ENCODE data around the gene REXO1. TPM values are rescaled to one million over a fixed set of nuclear protein-coding genes. Genes with fewer than 3 reads are reported as not detected.

Gene REXO1
- total and polyA plus RNA-seq, 2 of the 13 experiments (the other 11 are each of a cell fraction or from before 2014, with no cell fraction given) = 5.0 to 11.2 TPM

DNA sequence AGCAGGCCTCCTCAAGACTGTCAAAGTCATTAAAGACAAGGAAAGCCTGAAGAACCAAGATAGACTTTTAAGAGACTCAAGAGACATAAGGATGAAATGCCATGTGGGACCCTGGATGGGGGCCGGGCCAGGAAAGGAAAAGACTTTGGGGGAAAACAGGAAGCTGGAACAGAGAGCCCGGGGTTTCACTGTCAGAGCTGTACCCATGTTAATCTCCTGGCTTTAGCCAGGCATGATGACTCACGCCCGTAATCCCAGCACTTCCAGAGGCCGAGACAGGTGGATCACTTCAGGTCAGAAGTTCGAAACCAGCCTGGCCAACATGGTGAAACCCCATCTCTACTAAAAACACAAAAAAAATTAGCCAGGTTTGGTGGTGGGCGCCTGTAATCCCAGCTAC lies 20.7 kb upstream of the REXO1 start (continued):
- TF ChIP-seq, protein P1, sequence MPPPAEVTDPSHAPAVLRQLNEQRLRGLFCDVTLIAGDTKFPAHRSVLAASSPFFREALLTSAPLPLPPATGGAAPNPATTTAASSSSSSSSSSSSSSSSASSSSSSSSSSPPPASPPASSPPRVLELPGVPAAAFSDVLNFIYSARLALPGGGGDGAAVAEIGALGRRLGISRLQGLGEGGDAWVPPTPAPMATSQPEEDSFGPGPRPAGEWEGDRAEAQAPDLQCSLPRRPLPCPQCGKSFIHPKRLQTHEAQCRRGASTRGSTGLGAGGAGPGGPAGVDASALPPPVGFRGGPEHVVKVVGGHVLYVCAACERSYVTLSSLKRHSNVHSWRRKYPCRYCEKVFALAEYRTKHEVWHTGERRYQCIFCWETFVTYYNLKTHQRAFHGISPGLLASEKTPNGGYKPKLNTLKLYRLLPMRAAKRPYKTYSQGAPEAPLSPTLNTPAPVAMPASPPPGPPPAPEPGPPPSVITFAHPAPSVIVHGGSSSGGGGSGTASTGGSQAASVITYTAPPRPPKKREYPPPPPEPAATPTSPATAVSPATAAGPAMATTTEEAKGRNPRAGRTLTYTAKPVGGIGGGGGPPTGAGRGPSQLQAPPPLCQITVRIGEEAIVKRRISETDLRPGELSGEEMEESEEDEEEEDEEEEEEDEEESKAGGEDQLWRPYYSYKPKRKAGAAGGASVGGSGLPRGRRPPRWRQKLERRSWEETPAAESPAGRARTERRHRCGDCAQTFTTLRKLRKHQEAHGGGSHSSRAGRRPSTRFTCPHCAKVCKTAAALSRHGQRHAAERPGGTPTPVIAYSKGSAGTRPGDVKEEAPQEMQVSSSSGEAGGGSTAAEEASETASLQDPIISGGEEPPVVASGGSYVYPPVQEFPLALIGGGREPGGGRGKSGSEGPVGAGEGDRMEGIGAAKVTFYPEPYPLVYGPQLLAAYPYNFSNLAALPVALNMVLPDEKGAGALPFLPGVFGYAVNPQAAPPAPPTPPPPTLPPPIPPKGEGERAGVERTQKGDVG (CRISPR knock-in tag; IDR thresholded peaks at IDR 0.05; ENCODE audit: borderline replicate concordance) = no peak
- TF ChIP-seq, protein P2, sequence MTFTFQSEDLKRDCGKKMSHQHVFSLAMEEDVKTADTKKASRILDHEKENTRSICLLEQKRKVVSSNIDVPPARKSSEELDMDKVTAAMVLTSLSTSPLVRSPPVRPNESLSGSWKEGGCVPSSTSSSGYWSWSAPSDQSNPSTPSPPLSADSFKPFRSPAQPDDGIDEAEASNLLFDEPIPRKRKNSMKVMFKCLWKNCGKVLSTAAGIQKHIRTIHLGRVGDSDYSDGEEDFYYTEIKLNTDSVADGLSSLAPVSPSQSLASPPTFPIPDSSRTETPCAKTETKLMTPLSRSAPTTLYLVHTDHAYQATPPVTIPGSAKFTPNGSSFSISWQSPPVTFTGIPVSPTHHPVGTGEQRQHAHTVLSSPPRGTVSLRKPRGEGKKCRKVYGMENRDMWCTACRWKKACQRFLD (CRISPR knock-in tag; IDR thresholded peaks at IDR 0.05; ENCODE audit: borderline replicate concordance) = no peak
- TF ChIP-seq PAX8 (CRISPR knock-in tag; IDR thresholded peaks at IDR 0.05; ENCODE audit: borderline replicate concordance) = no peak

DNA sequence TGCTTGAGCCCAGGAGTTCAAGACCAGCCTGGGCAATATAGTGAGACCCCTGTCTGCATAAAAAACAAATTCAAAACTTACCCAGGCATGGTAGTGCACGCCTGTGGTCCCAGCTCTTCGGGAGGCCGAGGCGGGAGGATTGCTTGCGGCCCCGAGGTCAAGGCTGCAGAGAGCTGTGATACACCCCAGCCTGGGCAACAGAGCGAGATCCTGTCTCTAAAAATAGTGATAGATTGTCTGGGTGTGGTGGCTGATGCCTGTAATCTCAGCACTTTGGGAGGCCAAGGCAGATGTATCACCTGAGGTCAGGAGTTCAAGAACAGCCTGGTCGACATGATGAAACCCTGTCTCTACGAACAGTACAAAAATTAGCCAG lies 19.1 kb upstream of the REXO1 start:
- no peak for DNase-seq (ENCODE audit: low spot score)
- peaks cover 0 to 1% of the 10 kb centered on the region in 2 experiments; a peak in 1 of 5 replicates for H3K36me3 ChIP-seq (replicated peaks in 1 of 2; ENCODE audit: control insufficient read depth in 1 of 2, insufficient read depth in 2 of 2, low read length in 2 of 2)
- no peak for FAIRE-seq
- in situ Hi-C loops (cut with HindIII; ENCODE audit: extremely low pct_ligation_motif_present, low pct_unique_long_range_greater_than_20kb) = no loop called here
- intact Hi-C loops (cut with micrococcal nuclease; ENCODE audit: unreplicated experiment) = loop anchor here (1.0 kb wide), 1 partner anchor 15 kb away; no protein-coding TSS in a partner anchor
- peaks cover 72% of the 10 kb centered on the region for H3K4me1 ChIP-seq (ENCODE audit: insufficient read depth, low read length)
- ChIA-PET CTCF (ENCODE audit: low intra/inter-chr PET ratio, low total read pairs) (no interaction called here), POLR2A (interaction anchor here (1.7 kb wide), 2 partner anchors 8 to 17 kb away, joined by 5 read pairs; partner anchors contain the start of gene ABHD17A)
- H2AFZ ChIP-seq (ENCODE audit: low read length) = no peak overlapping the region
- BruUV-seq (replicated peaks) = no TSS peak
- H3K4me3 ChIP-seq (replicated peaks in 1 of 3; ENCODE audit: insufficient read depth in 1 of 3, low read depth in 2 of 3, low read length in 3 of 3) = no peak overlapping the region
- H4K20me1 ChIP-seq (ENCODE audit: insufficient read depth, low read length) = no peaks in the 10 kb centered on the region
- H3K9me3 ChIP-seq (ENCODE audit: low read length) = no peaks in the 10 kb centered on the region
- no peak overlapping the region for H3K4me2 ChIP-seq (ENCODE audit: low read depth, low read length)
- ATAC-seq = no peak
- H3K9ac ChIP-seq (ENCODE audit: insufficient read depth, low read depth, low read length) = no peak overlapping the region
- H3K27me3 ChIP-seq (ENCODE audit: control insufficient read depth in 1 of 2, insufficient read depth in 2 of 2, low read length in 2 of 2) = no peaks in the 10 kb centered on the region; a peak in 1 of 5 replicates
- peak overlapping the region; percentile 61 for H3K27ac ChIP-seq (ENCODE audit: extremely low read length, insufficient read depth, low read length)
- 67% methylated on average over 9 of the region's 9 CpGs for WGBS (ENCODE audit: low lambda C conversion rate)
- peaks cover 7% of the 10 kb centered on the region for H3K79me2 ChIP-seq (ENCODE audit: insufficient read depth, low read length)
- no peak for TF ChIP-seq ARNT2 (CRISPR knock-in tag; IDR thresholded peaks at IDR 0.05; ENCODE audit: low read depth)
- TF ChIP-seq ZNF850 (CRISPR knock-in tag; conservative IDR thresholded peaks at IDR 0.05) = no peak
- no peak for TF ChIP-seq ZNF766 (CRISPR knock-in tag; IDR thresholded peaks at IDR 0.05; ENCODE audit: borderline replicate concordance)
- TF ChIP-seq CBFB (CRISPR knock-in tag; IDR thresholded peaks at IDR 0.05) = no peak
- TF ChIP-seq, protein P3, sequence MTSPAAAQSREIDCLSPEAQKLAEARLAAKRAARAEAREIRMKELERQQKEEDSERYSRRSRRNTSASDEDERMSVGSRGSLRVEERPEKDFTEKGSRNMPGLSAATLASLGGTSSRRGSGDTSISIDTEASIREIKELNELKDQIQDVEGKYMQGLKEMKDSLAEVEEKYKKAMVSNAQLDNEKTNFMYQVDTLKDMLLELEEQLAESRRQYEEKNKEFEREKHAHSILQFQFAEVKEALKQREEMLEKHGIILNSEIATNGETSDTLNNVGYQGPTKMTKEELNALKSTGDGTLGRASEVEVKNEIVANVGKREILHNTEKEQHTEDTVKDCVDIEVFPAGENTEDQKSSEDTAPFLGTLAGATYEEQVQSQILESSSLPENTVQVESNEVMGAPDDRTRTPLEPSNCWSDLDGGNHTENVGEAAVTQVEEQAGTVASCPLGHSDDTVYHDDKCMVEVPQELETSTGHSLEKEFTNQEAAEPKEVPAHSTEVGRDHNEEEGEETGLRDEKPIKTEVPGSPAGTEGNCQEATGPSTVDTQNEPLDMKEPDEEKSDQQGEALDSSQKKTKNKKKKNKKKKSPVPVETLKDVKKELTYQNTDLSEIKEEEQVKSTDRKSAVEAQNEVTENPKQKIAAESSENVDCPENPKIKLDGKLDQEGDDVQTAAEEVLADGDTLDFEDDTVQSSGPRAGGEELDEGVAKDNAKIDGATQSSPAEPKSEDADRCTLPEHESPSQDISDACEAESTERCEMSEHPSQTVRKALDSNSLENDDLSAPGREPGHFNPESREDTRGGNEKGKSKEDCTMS (CRISPR knock-in tag; conservative IDR thresholded peaks at IDR 0.05) = no peak
- TF ChIP-seq KDM1A (CRISPR knock-in tag; IDR thresholded peaks at IDR 0.05) = no peak
- no peak for TF ChIP-seq ZNF101 (CRISPR knock-in tag; IDR thresholded peaks at IDR 0.05; ENCODE audit: borderline replicate concordance, low read depth)
- 0 out of 2 replicates have a peak, but pooled peaks have one; percentile 11 for TF ChIP-seq TBX2 (CRISPR knock-in tag; IDR thresholded peaks at IDR 0.05; ENCODE audit: borderline replicate concordance)
- TF ChIP-seq ZNF234 (CRISPR knock-in tag; conservative IDR thresholded peaks at IDR 0.05) = no peak
- TF ChIP-seq, protein P4, sequence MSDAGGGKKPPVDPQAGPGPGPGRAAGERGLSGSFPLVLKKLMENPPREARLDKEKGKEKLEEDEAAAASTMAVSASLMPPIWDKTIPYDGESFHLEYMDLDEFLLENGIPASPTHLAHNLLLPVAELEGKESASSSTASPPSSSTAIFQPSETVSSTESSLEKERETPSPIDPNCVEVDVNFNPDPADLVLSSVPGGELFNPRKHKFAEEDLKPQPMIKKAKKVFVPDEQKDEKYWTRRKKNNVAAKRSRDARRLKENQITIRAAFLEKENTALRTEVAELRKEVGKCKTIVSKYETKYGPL (CRISPR knock-in tag; IDR thresholded peaks at IDR 0.05) = no peak
- no peak for TF ChIP-seq ZNF274 (CRISPR knock-in tag; IDR thresholded peaks at IDR 0.05)
- TF ChIP-seq ZNF260 (CRISPR knock-in tag; IDR thresholded peaks at IDR 0.05; ENCODE audit: borderline replicate concordance, low read depth) = no peak
- no peak for TF ChIP-seq PHB2 (IDR thresholded peaks at IDR 0.05; ENCODE audit: partially characterized antibody)

All from HepG2 (cell line).